EL (cell line): ENCODE measurements around the gene ITPK1.

ENCODE experiments used
- DNase-seq: peaks from one replicate; pipeline ENCODE4 v3.0.0-alpha.2; 2016

ITPK1 gene

DNA sequence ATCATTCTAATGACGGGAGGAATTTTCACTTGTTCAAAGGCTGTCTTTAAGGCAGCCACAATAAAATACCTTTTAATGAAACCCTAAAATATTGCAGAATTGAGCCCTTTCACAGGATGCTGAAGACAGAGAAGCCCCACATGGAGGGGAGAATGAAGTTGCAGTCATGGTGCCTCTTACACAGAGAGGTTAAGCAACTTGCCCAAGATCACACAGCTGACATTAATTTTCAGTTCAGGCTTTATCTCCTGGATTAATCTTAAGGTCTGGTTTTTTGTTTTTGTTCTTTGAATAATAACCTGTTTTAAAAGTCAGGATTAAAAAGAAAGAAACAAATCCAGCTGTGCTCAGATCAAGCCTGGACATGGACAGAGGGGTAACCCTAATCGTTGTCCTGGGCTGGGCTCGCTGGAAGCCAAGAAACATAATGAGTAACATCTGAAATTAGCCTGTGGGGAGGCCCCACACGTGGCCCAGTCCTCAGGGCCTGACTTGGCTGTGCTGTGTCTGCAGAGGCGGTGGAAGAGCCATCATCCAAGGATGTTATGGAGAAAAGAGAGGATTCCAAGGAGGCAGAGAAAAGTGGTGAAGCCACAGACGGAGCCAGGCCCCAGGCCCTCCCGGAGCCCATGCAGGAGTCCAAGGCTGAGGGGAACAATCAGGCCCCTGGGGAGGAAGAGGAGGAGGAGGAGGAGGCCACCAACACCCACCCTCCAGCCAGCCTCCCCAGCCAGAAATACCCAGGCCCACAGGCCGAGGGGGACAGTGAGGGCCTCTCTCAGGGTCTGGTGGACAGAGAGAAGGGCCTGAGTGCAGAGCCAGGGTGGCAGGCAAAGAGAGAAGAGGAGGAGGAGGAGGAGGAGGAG, 184.8 kb downstream of the ITPK1 start:
- DNase-seq = no peak

- no peak for DNase-seq
Observed at GRCh38 chr14:92929689-92930608, 185.8 kb downstream of the ITPK1 start.

DNA sequence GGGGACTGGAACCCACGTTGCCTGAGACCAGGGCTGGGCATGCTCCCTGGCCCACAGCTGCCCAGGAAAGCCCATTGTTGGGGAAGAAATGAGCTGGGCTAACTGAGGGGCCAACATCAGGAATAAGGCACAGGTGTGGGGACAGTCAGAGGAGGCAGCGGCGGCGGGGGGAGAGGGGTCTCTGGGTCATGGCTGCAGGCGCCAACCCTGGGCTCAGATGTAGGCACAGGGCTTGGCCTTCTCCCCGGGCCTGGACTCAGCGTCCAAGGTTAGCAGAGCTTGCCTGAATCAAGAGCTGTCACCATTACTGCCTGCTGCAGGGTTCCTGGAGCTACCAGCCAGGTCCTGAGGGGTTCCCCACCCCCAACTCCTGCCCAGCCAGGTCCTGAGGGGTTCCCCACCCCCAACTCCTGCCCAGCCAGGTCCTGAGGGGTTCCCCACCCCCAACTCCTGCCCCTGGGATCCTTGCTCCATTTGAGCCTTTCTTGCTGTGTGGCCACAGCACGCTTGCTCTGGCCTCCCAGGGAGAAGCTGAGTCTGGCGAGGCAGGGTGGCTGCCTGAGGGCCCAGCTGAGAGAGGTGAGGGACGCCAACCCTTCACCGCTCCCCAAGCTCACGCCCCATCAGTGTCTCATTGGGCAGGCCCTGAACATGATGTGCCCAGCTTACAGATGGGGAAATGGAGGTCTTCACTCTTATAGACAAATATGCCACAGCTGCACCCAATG, 186.6 kb downstream of the ITPK1 start:
- DNase-seq = no peak

DNA sequence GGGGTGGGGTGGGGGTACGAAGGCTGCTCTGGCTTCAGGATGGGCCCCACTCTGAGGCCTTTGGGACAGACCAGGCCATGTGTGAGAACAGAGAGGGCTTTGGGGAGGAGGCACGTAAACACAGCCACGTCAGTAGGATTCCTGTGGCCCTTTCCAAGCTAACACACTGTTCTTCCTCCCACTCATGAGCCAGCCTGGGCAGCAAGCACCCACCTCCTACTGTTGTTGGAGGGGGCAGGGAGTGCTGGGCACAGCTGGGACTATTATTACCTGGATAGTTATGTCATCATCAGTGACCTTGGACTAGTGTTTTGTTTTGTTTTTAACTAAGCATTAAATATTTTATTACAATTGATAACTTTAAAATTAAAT, 187.5 kb downstream of the ITPK1 start:
- DNase-seq = no peak

- DNase-seq = no peak
Observed at GRCh38 chr14:92927349-92928257, 188.1 kb downstream of the ITPK1 start.

DNA sequence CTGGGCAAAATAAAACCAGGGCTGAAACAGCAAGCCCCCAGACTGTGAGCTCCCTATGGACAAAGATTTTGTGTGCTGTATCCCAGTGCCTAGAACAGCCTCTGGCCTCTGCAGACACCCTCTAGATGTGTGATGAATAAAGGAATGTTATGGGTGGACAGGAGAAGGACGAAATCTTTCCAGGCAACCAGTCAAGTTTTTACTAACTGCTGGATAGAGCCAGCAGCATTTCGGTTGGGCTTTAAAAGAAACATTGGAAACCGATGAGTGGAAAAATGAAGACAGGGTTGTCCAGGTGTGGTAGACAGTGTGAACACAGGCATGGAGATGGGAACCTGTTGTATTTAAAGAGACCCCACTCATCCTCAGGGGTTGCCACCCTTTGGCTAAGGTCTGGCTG, 188.8 kb downstream of the ITPK1 start:
- no peak for DNase-seq

DNA sequence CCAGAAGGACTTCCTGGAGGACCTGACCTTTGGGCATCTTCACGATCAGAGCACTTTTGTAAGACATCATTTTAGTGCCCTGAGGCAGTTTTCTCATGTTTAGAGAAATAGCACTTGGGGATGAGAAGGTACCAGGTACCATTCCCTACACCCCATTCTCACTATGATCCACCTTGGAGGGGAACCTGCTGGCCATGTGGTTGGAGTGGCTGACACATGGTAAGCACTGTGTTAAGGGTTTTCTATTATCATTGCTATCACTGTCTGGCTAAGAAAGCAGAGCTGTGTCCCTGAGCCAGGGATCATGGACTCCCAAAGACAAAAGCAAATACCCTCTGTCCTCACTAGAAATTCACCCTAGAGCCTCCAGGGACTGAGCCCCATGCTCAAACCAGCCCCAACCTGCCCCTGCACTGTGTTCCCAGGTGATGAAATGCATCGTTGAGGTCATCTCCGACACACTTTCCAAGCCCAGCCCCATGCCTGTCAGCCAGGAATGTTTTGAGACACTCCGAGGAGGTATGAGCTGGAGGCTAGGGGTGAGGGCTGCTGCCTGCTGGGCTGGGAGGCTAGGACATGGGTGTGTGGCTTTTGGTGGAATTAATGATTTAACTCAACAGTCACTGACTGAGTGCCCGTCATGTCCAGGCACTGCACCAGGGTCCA, 189.4 kb downstream of the ITPK1 start:
- no peak for DNase-seq

GRCh38 chr14:92925446-92925845, 190.3 kb downstream of the ITPK1 start:
- no peak for DNase-seq

DNA sequence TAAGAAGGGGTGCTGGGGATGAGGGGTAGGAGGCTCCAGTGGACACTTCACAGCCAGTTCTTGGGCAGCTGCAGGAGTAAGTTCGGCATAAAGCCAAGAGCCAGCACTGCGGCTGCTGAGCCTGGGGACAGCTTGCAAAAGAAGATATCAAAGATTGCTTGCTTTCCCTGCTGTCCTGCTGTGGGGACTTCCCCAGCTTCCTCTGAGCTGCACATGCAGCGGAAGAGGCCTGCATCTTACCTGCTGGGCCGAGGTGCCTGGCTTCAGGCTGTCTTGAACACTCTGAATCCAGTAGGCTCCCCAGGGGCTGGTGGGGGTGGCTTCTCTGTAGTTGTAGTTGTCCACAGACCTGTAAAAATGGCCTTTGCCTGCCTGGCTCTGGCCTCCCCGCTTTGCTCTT, 191.5 kb downstream of the ITPK1 start:
- DNase-seq = no peak

DNA sequence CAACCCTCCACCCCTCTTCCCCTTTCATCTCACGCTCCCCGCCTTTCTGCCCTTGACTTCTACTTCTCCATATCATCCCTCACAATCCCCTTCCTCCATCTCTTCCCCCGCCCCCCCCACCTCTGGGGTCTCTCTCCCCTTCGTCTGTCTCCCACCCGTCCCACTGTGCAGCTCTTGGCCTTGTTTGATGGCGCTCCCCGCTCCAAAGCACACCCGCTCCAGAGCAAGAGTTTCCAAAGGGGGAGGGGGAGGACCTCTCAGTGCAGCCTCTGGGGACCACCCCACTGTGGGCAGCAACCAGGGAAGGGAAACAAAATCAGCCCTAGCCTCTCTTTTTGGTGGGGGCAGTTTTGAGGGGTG, 192.0 kb downstream of the ITPK1 start:
- no peak for DNase-seq

- DNase-seq = peak; percentile 12
Observed at GRCh38 chr14:92922883-92923743, 192.6 kb downstream of the ITPK1 start, which contains the start of gene CHGA. TSS of gene CHGA (plus strand) at chr14:92923150. CDS start at chr14:92923360, 210 bp downstream.

GRCh38 chr14:92922155-92922735, 193.5 kb downstream of the ITPK1 start:
- DNase-seq = no peak

GRCh38 chr14:92920001-92920400, 195.7 kb downstream of the ITPK1 start:
- DNase-seq = no peak

- DNase-seq = no peak
Observed at GRCh38 chr14:92917956-92918355, 197.8 kb downstream of the ITPK1 start.

- no peak for DNase-seq
Observed at GRCh38 chr14:92917041-92917940, 198.4 kb downstream of the ITPK1 start.

GRCh38 chr14:92916201-92916600, 199.5 kb downstream of the ITPK1 start:
- no peak for DNase-seq

- DNase-seq = no peak
Observed at GRCh38 chr14:92914087-92914656, 201.6 kb downstream of the ITPK1 start.

- no peak for DNase-seq
Observed at GRCh38 chr14:92907316-92907911, 208.3 kb downstream of the ITPK1 start.
